Endodermal cell (in vitro differentiated cells): ENCODE measurements around the gene SUPT5H. TPM values are rescaled to one million over a fixed set of nuclear protein-coding genes. Genes with fewer than 3 reads are reported as not detected.

Source experiments
- DNase-seq: peaks from one replicate; pipeline ENCODE4 v3.0.0-alpha.2; 2017
- H3K27ac ChIP-seq: 2 replicates; pipeline ENCODE4 v1.5.1; 2013; ENCODE audit warnings: mild to moderate bottlenecking, low read depth, low read length, moderate library complexity
- H3K27me3 ChIP-seq: 2 replicates; pipeline ENCODE4 v1.6.1; 2013; ENCODE audit warnings: mild to moderate bottlenecking, low read length, moderate library complexity; ENCODE audit not compliant: insufficient read depth, control insufficient read depth, poor library complexity, severe bottlenecking
- H3K36me3 ChIP-seq: 2 replicates; pipeline ENCODE4 v1.7.0; 2013; ENCODE audit warnings: mild to moderate bottlenecking, low read length, moderate library complexity; ENCODE audit not compliant: control insufficient read depth, insufficient read depth
- H3K4me1 ChIP-seq: one replicate; pipeline ENCODE4 v1.7.0; 2013; ENCODE audit warnings: low read length; ENCODE audit not compliant: control insufficient read depth, insufficient read depth
- H3K4me3 ChIP-seq: 2 replicates; pipeline ENCODE4 v1.5.1; 2013; ENCODE audit warnings: mild to moderate bottlenecking, low read length, moderate library complexity
- H3K9ac ChIP-seq: 2 replicates; pipeline ENCODE4 v1.6.1; 2013; ENCODE audit warnings: mild to moderate bottlenecking, low read length, moderate library complexity; ENCODE audit not compliant: poor library complexity, severe bottlenecking; ENCODE audit errors: extremely low read depth
- H3K9me3 ChIP-seq: 2 replicates; pipeline ENCODE4 v1.6.1; 2013; ENCODE audit warnings: mild to moderate bottlenecking, low read length, moderate library complexity; ENCODE audit not compliant: control insufficient read depth
- H3K27ac Mint-ChIP-seq: 2 replicates; pipeline ENCODE4 v1.8.0; 2020; ENCODE audit warnings: mixed read lengths
- H3K27me3 Mint-ChIP-seq: 2 replicates; pipeline ENCODE4 v1.8.0; 2021; ENCODE audit warnings: mild to moderate bottlenecking, mixed read lengths; ENCODE audit not compliant: insufficient read depth
- H3K36me3 Mint-ChIP-seq: 2 replicates; pipeline ENCODE4 v1.8.0; 2020; ENCODE audit warnings: low read depth, mixed read lengths
- H3K4me1 Mint-ChIP-seq: 2 replicates; pipeline ENCODE4 v1.8.0; 2020; ENCODE audit warnings: mixed read lengths
- H3K4me3 Mint-ChIP-seq: 2 replicates; pipeline ENCODE4 v1.8.0; 2020; ENCODE audit warnings: mild to moderate bottlenecking, moderate library complexity, mixed read lengths
- H3K9me3 Mint-ChIP-seq: 2 replicates; pipeline ENCODE4 v1.8.0; 2020; ENCODE audit warnings: mild to moderate bottlenecking, mixed read lengths
- CTCF ChIP-seq: fragments of 200-600 bp; sonication (generic); conservative IDR thresholded peaks from 2 replicates; pipeline ENCODE4 v1.5.0; 2021; ENCODE audit warnings: antibody characterized with exemption, mild to moderate bottlenecking
- WGBS, 2 experiments: methylation state at CpG; one replicate each; pipeline versions ENCODE4 v1.1.5 to v1.1.7; 2013; ENCODE audit warnings: missing lambda C conversion rate in 2 of 2, mixed read lengths in 1 of 2; ENCODE audit not compliant: insufficient coverage in 1 of 2, insufficient read length in 1 of 2; 5-methylcytosine and 5-hydroxymethylcytosine counted together
- total RNA-seq, 2 donors: library from RNA; stranded (reverse); fragmentation: NEBNext Ultra II Directional in 1 of 2; extraction: Animal tissue kit (Norgen Biotek cat#: 25700) in 1 of 2; gene quantifications; 2 replicates in 1 of 2; 3 replicates in 1 of 2; pipeline ENCODE4 v1.2.1, GENCODE V29; 2021

The SUPT5H gene
- total RNA-seq, 2 donors from 2014 or later = 130 to 139 TPM

GRCh38 chr19:39406656-39407409 lies 38.5 kb upstream of the SUPT5H start, which contains the start of gene ZFP36:
Gene ZFP36, plus strand, starts transcription at chr19:39406847. Its CDS starts 58 bp downstream, at chr19:39406905.
- H3K27ac Mint-ChIP-seq = peak within 1 kb of the TSS; percentile 95
- Histone ChIP-seq H3K4me1 (peaks cover 14% of the 10 kb centered on the region), H3K27ac (no peak within 1 kb of the TSS), H3K9me3 (no peaks in the 10 kb centered on the region), H3K4me3 (peak within 1 kb of the TSS; percentile 95), H3K36me3 (peaks cover 4% of the 10 kb centered on the region), H3K27me3 (no peaks in the 10 kb centered on the region), H3K9ac (peak within 1 kb of the TSS; percentile 86)
- DNase-seq = peak; percentile 95
- H3K4me1 Mint-ChIP-seq = peaks cover 41% of the 10 kb centered on the region
- H3K4me3 Mint-ChIP-seq = peak within 1 kb of the TSS; percentile 91
- peak; percentile 13 for TF ChIP-seq CTCF
- peaks cover 10% of the 10 kb centered on the region for H3K36me3 Mint-ChIP-seq
- 0 to 1% methylated on average over 16 to 56 of the region's 56 CpGs for WGBS, 2 experiments
- no peaks in the 10 kb centered on the region for H3K9me3 Mint-ChIP-seq
- no peaks in the 10 kb centered on the region for H3K27me3 Mint-ChIP-seq

- H3K27me3 Mint-ChIP-seq = no peaks in the 10 kb centered on the region
- Histone ChIP-seq H3K27me3 (no peaks in the 10 kb centered on the region), H3K4me3 (peak overlapping the region; percentile 95), H3K36me3 (peaks cover 4% of the 10 kb centered on the region), H3K9ac (peak overlapping the region; percentile 86), H3K4me1 (peaks cover 10% of the 10 kb centered on the region), H3K9me3 (no peaks in the 10 kb centered on the region), H3K27ac (no peak overlapping the region)
- peaks cover 36% of the 10 kb centered on the region for H3K4me1 Mint-ChIP-seq
- peaks cover 10% of the 10 kb centered on the region for H3K36me3 Mint-ChIP-seq
- TF ChIP-seq CTCF = no peak
- 22 to 25% methylated on average over 8 to 14 of the region's 14 CpGs for WGBS, 2 experiments
- H3K9me3 Mint-ChIP-seq = no peaks in the 10 kb centered on the region
- H3K27ac Mint-ChIP-seq = peak overlapping the region; percentile 94
- H3K4me3 Mint-ChIP-seq = peak overlapping the region; percentile 91
- DNase-seq = peak; percentile 57
These were observed 38.0 kb upstream of the SUPT5H start for GRCh38 chr19:39407410-39407659.

GRCh38 chr19:39407660-39408391 lies 37.6 kb upstream of the SUPT5H start:
- Histone ChIP-seq H3K36me3 (peaks cover 4% of the 10 kb centered on the region), H3K27ac (no peak overlapping the region), H3K9ac (peak overlapping the region; percentile 86), H3K4me3 (peak overlapping the region; percentile 95), H3K27me3 (no peaks in the 10 kb centered on the region), H3K9me3 (no peaks in the 10 kb centered on the region), H3K4me1 (peaks cover 9% of the 10 kb centered on the region)
- 76 to 86% methylated on average over 17 to 40 of the region's 40 CpGs for WGBS, 2 experiments
- Mint-ChIP-seq H3K4me3 (peak overlapping the region; percentile 91), H3K9me3 (no peaks in the 10 kb centered on the region), H3K27ac (peak overlapping the region; percentile 95), H3K27me3 (no peaks in the 10 kb centered on the region), H3K36me3 (peaks cover 10% of the 10 kb centered on the region), H3K4me1 (peaks cover 35% of the 10 kb centered on the region)
- TF ChIP-seq CTCF = no peak
- peak; percentile 58 for DNase-seq
